Fibroblast of skin of right biceps (primary cell): Measurements from ENCODE around the gene FUT2.
A peak's percentile ranks its signal among the peaks of the same experiment; 100 is the strongest.
"Not testable (repeated sequence)": the region's sequence is repeated elsewhere in the genome, so short reads cannot be mapped to it uniquely, and the experiment has no call there.

ENCODE experiments used
- DNase-seq: peaks from one replicate; pipeline ENCODE4 v3.0.0-alpha.2; 2013

FUT2 gene

DNA sequence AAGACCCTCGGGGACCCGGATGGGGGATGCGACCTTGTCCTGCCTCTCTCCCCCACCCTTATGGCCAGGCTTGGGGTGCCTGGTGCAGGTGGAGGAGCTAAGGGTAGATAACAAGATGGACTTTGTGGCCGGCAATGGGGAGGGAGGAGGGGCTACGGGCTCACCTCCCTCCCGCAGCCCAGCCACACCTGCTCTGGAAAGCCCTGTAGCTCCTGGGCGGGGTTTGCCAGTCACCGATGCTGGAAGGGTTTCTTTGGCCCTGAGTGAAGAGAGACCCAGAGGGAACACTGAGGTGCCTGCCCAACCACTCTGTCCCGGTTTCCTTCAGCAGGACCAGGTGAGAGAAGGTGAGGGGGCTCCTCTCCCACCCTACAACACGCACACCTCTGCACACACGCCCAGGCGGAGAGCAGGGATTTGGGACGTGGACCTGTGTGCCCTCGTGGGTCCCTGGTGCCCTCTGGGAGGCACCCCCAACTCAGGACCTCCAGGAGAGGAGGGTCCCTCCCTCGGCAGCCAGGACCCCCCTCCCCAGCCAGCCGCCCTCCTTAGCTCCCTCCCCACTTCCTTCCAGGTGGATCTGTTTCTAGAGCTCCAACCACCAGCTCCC, at the start of gene FUT2:
TSS of gene FUT2 (plus strand) at position 229 of the 610 bp plus-strand sequence. CDS start 6,986 bp downstream, outside the sequence.
- no peak for DNase-seq

DNA sequence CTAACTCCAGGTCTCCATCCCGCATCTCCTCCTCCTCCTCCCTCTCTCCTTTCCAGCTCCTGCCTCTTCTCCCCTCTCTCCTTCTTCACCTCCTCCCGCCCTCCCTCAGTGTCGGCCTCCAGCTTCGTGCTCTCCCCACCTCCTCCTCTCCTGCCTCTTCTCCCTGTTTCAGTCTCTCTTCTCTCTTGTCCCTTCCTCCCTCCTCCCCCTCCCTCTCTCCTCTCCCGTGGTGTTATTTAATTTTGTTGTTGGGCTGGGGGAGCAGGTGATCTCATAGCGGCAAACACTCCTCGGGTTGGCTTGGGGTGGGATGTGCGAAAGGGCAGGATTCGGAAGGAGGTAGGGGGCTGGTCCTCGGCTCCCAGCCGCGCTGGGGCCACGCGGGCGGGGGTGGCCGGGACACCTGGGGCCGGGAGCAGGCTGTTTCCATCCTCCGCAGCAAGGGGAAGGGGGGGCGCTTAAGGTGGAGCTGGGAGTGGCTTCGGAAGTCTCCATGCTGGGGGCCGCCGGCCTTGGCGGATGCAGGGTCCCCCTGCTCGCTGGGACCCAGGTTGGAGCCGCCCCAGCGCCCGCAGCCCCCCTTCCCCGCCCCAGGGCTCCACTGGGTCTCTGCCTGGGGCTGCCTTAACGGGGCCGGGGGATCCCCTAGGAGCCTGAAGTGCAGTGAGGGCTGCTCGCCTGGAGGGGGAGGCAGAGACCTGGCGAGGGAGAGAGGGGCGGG, 49.6 kb upstream of the FUT2 start, which contains the start of gene CA11:
TSS of gene CA11 (minus strand) at position 187 of the 721 bp plus-strand sequence. CDS start 555 bp downstream, outside the sequence.
- peak; percentile 79 for DNase-seq

DNA sequence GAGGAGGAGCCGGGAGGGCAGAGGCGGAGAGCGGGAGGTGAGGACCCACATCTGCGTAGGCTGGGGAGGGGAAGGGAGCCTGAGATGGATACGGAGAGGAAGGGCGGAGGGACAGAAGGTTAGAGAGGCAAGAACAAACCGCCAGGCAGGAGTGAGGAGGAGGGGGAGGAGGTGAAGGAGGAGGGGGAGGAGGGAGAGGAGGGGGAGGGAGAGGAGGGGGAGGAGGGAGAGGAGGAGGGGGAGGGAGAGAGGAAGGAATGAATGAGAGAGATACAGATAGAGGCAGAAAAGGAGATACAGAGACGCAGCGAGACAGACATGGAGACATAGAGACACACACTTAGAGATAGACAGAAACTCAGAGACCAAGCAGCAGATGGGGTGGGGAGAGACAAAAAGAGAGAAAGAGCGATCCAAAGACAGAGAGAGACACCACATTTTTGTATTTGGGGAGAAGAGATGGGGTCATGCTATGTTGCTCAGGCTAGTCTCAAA, 49.0 kb upstream of the FUT2 start:
- no peak for DNase-seq

DNA sequence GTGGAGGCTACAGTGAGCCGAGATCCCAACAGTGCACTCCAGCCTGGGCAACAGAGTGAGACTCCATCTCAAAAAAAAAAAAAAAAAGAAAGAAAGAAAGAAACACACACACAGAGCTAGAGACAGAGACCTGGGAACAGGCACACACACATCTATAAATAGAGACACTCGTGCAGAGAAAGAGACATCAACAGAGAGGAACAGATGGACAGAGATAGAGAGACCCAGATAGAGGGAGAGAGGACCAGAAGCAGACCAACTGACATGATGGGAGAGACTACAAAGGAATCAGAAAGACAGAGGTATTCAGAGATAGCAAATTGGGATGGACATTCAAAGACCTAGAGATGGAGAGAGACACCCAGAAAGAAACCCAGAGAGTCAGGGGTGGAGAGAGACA, 47.6 kb upstream of the FUT2 start:
- no peak for DNase-seq

DNA sequence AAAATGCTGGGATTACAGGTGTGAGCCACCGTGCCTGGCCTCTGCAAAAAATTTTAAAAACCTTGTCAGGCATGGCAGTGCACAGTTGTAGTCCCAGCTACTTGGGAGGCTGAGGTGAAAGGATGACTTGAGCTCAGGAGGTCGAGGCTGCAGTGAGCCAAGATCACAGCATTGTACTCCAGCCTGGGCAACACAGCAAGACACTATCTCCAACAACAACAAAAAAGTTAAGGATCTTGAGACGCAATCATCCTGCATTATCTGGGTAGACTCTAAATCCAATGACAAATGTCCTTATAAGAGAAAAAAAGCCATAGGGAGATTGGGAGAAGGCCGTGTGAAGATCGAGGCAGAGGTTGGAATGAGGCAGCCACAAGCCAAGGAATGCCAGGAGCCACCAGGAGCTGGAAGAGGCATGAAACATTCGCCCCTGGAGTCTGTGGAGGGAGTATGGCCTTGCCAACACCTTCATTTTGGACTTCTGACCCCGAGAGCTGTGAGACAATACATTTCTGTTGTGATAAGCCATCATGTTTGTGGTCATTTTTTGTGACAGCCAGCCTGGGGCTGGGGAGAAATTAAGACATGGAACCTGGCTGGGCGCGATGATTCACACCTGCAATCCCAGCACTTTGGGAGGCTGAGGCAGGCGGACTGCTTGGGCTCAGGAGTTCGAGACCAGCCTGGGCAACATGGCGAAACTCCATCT, 44.6 kb upstream of the FUT2 start:
- no peak for DNase-seq

DNA sequence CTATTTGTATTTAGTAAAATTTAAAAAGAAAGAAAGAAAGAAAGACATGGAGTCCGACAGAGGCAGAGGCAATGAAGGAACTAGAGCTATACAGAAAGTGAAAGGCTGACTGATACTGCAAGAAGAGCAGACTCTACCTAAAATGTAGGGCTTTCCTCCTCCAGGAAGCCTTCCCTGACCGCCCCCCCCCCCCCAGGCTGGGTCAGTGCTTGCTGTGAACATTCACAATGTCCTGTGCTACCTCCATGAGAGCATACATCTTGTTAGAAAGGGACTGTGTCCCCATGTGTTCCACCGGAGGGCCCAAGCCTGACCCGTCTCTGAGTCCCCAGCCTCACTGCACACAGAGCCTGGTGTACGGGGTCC, 44.1 kb upstream of the FUT2 start:
- DNase-seq, result no peak

DNA sequence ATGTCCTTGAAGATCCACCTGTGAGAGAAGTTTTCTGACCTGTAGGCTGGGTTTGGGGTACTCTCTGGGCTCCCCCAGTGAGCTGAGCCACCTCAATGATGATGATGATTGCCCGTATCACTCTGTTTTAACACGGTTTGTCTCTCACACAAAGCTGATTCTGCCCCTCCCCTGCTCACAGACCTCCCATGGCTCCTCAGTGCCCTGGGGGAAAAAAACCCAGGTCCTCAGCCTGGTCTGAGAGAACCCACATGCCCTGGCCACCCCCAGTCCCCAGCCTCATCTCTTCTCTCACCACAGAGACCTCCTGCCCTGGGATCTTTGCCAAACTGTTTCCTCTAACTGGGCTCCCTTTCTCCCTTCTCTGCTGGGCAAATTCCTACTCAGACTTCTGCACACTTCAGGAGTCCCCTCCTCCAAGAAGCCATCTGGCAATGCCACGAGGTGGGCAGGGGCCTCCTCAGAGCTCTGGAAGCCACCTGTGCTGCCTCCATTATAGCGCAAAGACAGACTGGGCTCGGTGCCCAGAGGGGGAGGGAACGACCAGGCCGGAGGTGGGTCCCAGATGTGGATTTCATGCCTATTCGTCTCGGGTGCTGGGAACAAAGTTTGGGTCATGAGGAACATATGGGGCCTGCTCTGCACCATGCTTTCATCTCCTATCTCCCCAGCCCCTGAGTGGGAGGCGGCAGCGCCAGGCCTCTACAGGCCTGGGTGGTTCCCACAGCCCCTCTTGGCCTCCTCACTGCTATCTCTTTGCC, 41.3 kb upstream of the FUT2 start:
- no peak for DNase-seq

DNA sequence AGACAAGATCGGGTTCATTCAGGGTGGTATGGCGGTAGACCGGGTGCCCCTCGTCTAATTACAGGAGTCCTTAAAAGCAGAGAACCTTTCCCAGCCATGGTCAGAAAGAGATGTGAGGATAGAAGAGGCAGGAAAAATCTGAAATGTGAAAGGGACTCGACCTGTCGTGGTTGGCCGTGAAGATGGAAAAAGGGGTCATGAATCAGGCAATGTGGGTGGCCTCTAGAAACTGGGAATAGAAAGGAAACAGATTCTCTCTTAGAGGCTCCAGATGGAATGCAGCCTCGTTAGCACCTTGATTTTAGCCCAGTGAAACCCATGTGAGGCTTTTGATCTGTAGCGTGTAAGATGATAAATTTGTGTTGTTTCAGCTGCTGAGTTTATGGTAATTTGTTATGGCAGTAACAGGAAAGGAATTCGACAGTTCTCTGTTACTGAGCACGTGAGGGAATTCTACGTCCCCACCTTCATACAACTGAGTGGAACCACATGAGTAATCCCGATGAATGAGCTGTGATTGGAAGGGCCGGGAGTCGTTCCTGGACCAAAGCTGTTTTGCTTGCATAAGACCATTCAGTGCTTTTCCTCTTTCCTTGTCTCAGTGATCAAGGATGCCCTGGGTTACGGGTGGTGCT, 38.8 kb upstream of the FUT2 start:
- peak; percentile 90 for DNase-seq

DNA sequence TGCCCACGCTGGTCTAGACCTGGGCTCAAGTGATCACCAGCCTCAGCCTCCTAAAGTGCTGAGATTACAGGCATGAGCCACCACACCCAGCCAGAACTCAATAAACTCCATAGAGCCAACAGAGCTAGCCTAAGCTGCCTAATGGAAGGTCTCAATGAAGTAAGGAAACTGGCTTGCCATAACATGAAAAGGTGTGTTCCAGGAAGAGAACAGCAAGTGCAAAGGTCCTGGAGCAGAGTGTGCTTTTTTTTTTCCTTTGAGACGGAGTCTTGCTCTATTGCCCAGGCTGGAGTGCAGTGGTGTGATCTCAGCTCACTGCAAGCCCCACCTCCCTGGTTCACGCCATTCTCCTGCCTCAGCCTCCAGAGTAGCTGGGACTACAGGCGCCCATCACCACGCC, 37.9 kb upstream of the FUT2 start:
- not testable (repeated sequence) for DNase-seq

DNA sequence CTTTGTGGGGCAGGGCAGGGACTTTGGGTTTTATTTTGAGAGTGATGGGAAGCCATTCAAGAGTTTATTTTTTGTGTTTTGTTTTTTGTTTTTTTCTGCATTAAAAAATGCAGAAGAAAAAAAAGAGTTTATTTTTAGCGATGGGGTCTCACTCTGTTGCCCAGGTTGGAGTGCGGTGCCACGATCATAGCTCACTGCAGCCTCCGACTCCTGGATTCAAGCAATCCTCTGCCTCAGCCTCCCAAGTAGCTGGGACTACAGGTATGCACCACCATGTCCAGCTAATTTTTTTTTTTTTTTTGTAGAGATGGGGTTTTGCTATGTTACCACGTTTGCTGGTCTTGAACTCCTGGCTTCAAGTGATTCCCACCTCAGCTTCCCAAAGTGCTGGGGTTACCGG, 37.3 kb upstream of the FUT2 start:
- DNase-seq, result no peak

DNA sequence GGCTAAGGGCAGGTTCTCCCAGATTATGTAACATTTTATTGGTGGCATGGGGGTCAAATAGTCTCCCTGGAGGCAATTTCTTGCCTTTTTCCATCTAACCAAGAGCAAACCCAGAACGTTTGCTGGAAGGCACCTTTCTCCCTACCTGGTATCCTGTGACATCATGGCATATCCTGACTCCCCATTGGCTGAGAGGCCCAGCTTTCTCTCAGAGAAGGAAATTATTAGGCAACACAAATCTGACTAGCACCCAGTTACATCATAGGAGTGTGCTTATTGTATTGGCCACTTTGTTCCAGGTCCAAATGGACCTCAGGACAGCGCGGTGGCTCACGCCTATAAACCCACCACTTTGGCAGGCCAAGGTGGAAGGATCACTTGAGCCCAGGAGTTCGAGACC, 36.0 kb upstream of the FUT2 start:
- no peak for DNase-seq

DNA sequence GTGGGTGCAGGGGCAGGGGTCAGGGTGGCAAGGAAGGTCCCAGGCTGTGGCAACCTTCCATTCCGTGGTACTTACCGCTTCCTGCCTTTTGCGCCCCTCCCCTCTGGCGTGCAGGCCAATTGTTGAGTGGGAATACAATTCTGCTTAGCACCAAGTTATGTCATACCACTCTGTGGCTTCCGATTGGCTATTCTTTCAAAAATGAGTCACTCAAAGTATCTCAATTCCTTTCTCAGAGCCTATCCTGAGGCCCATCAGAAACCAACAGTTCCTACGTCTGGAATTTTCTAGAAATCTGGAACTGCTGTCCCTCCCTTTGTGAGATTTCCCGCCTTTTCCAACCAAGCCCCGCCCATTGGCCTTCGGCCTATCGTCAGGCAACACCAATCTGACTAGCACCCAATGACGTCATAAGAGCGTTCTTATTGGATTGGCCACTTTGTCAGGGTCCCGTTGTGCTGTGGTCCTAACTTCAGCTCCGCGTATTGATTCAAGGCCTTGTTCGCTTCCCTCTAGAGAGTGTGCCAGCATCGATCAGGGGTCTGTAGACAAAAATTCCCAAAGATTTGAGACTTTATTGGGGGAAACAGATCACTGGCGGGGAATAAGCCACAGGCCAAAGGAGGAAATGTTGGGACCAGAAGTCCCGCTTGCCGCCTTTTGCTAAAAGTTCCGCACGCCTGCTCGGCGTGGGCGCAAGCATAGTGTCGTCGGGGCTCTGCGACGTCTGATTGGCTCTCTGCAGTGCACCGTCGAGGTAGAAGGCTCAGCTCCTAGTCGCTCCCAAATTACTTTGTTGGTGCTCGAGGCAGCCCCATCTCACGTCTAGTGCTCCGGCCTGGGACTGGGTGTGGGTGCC, 34.7 kb upstream of the FUT2 start:
- DNase-seq, result peak; percentile 88

DNA sequence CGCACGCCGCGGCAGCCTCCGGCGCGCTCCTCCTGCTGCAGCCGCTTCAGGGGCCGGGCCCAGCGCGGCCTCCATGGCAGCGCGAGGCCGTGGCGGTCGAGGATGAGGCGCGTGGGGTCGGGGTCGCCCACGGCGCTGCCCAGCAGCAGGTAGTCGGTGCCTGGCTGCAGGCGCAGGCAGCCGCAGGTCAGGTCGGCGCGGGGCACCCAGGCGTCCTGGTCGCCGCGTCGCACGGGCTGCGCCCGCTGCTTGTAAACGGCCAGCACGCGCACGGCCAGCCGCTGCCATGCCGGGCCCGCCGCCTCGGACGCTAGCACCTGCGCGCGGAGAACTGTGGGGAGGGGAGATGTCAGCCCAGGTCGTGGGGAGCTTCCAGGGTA, 34.1 kb upstream of the FUT2 start:
- no peak for DNase-seq

DNA sequence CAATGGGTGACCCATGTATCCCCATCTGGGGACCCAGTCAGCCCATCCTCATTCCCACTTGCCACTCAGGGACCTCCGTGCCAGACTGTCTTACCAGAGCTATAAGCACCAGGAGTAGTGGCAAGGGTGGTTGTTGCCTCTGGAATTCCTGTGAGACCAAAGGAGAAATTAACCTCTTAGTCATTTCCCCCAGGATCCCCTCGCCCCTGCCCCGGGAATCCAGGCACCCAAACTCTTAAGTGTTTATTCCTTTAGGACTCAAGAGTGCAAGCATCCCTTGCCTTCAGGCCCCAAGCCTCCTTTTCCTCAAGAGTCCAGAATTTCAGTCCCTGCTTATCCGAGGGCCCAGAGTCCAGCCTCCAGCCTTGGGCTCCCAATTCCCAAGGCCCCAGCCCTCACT, 32.1 kb upstream of the FUT2 start:
- no peak for DNase-seq

DNA sequence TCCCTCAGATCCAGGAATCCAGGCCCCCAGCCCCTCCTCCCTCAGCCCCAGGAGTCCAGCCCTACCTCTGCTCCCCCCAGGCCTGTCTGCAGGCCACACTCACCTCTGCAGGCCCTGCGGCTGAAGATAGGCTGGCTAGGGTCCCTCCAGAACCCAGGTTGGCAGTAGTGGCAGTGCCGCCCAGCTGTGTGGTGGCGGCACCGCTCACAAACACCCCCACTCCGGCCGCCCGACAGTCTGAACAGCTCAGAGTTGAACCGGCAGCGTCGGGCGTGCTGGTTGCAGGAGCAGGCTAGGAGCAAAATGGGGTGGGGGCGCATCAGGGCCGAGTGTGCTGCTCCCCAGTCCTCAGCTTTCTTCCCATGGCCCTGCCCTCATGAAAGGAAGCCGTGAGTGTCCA, 31.3 kb upstream of the FUT2 start:
- no peak for DNase-seq

DNA sequence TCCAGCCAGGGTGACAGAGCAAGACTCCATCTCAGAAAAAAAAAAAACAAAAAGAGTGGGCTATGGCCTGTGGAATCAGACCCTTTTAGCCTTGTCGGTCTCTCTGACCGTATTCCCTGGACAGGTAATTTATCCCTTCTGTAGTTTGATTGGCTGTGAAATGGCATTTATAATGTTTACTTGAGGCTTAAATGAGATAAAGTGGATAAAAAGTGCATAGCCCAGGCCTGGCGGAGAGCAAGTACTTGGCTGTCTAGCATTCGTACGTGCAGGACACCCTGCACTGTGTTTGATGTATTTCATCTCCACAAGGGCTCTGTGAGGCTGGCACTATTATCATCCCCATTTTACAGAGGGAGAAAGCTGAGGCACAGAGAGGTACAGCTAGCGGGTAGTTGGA, 30.0 kb upstream of the FUT2 start:
- DNase-seq, result no peak

DNA sequence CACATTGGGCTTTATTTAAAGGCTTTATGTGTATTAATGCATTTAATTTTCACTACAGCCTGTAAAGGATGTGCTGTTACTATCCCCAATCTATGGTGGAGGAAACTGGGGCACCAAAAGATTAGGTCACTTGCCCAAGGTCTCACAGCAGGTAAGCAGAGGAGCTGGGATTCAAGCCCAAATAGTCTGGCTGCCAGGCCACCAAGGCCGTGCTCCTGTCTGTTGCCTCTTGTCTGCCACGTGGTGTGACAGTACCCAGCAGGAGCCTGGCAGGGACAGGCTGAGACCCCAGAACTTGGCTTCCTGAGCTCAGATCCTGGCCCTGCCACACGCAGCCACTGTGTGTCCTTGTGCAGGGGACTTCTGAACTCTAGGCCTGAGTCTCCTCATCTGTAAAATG, 27.4 kb upstream of the FUT2 start:
- no peak for DNase-seq

DNA sequence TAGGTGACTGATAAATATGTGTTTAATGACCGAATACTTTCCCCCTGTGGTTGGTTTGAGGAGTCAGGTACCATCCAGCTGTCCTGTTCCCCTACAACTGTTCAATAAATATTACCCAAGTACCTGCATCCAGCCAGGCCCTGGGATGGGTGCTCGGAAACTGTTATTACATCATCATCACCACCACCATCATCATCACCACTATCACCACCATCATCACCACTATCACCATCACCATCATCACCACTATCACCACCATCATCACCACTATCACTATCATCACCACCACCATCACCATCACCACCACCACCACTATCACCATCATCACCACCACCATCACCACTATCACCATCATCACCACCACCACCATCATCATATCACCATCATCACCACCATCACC, 27.0 kb upstream of the FUT2 start:
- no peak for DNase-seq

DNA sequence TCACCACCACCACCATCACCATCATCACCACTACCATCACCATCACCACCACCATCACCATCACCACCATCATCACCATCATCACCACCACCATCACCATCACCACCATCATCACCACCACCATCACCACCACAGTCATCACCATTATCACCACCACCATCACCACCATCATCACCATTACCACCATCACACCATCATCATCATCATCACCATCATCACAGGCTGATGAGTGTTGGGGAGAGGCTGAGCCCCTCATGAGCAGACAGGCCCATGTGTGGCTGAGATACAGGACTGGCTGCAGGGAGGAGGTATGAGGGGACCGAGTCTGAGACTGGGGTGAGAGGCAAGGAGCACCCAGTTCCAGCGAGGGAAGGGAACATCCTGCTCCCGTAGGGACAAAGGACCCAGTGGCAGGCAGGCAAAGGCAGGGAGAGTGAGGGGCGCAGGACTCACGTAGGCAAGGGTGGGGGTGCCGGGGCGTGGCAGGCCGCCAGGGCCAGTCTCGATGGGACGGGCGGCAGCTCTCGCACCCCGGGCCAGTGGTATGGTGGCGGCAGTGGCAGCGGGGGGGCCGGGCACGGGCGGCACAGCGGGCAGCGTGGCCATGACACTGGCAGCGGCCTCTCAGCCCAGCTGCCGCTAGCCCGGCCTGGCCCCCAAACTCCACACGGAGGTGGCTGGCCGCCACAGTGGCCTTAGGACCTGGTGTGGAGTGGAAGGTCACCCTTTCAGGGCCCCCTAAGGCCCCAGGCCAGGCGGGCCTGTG, 25.7 kb upstream of the FUT2 start:
- DNase-seq, result no peak

DNA sequence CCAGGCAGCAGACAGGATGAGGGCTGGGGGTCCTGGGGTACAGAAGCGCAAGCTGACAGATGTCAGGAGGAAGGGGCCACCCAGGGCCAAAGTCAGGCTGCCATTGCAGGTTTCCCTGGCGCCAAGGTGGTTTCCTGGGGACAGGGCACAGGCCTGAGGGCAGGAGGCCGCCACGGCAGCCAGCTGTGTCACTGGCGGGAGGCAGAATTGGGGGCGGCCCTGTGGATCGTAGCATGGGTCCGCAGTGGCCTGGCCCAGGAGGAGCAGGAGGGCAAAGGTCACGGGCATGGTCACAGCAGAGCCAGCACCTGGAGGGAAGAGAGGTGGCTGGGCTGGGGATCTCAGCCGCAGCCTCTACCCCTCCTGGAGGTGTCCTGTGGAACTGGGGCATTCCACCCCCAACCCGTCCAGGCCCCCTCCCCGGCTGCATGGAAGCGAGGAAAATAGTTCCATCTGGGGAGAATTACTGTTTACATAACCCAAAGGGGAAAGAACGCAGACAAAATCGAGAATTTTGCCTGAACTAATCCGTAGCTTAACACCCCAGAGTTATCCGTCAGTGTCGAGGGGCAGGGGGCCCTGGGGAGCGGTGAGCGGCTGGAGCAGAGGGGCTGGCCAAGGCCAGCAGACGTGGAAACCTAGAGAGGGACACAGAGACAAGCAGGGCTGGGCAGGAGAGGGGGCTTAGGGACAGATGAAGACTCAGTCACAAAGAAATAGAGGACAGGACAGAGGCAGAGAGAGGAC, 24.9 kb upstream of the FUT2 start:
- no peak for DNase-seq
